HEK293T (cell line): Measurements from ENCODE around the gene LRRC18.

ENCODE experiments used
- CTCF ChIA-PET: fragments of 350-600 bp; formaldehyde crosslinking; extraction: SDS; loops from one replicate; lab custom pipeline; 2021; ENCODE audit warnings: antibody characterized with exemption, inconsistent platforms; lab: Yijun Ruan, JAX
- POLR2A ChIA-PET: fragments of 350-600 bp; formaldehyde crosslinking; extraction: SDS; loops from one replicate; lab custom pipeline; 2020; ENCODE audit warnings: antibody characterized with exemption, inconsistent platforms; lab: Yijun Ruan, JAX
- DNase-seq: peaks from one replicate; pipeline ENCODE4 v3.0.0; 2012; ENCODE audit warnings: mixed read lengths; ENCODE audit errors: extremely low spot score
- ARNT ChIP-seq: fragments of 450-650 bp; IDR thresholded peaks from 2 replicates; pipeline ENCODE4 v1.6.1; 2017; ENCODE audit warnings: mild to moderate bottlenecking
- BHLHE40 ChIP-seq: fragments of 450-650 bp; IDR thresholded peaks from 2 replicates; pipeline ENCODE4 v1.6.1; 2016; ENCODE audit warnings: mild to moderate bottlenecking, moderate library complexity, borderline replicate concordance
- CTBP1 ChIP-seq: fragments of 450-650 bp; IDR thresholded peaks from 2 replicates; pipeline ENCODE4 v1.6.1; 2016; ENCODE audit warnings: borderline replicate concordance
- ELF4 ChIP-seq: fragments of 450-650 bp; IDR thresholded peaks from 2 replicates; pipeline ENCODE4 v1.6.1; 2017; ENCODE audit warnings: antibody characterized with exemption
- FOXA1 ChIP-seq: fragments of 450-650 bp; IDR thresholded peaks from 2 replicates; pipeline ENCODE4 v1.6.1; 2016; ENCODE audit warnings: mild to moderate bottlenecking
- FOXK2 ChIP-seq: fragments of 450-650 bp; IDR thresholded peaks from 2 replicates; pipeline ENCODE4 v1.6.1; 2016; ENCODE audit warnings: mild to moderate bottlenecking
- FOXM1 ChIP-seq: fragments of 450-650 bp; IDR thresholded peaks from 2 replicates; pipeline ENCODE4 v1.6.1; 2017; ENCODE audit warnings: mild to moderate bottlenecking, borderline replicate concordance
- HDGF ChIP-seq: fragments of 450-650 bp; IDR thresholded peaks from 2 replicates; pipeline ENCODE4 v1.6.1; 2017; ENCODE audit warnings: antibody characterized with exemption, borderline replicate concordance
- L3MBTL2 ChIP-seq: fragments of 450-650 bp; conservative IDR thresholded peaks from 2 replicates; pipeline ENCODE4 v1.6.1; 2016; ENCODE audit warnings: mild to moderate bottlenecking
- LEF1 ChIP-seq: fragments of 450-650 bp; IDR thresholded peaks from 2 replicates; pipeline ENCODE4 v1.6.1; 2017; ENCODE audit warnings: mild to moderate bottlenecking, borderline replicate concordance
- NFRKB ChIP-seq: fragments of 450-650 bp; IDR thresholded peaks from 2 replicates; pipeline ENCODE4 v1.6.1; 2016; ENCODE audit warnings: mild to moderate bottlenecking, moderate library complexity
- SP1 ChIP-seq: fragments of 450-650 bp; IDR thresholded peaks from 2 replicates; pipeline ENCODE4 v1.6.1; 2017
- SUZ12 ChIP-seq: fragments of 450-650 bp; IDR thresholded peaks from 2 replicates; pipeline ENCODE4 v1.6.1; 2016; ENCODE audit warnings: mild to moderate bottlenecking
- TARDBP ChIP-seq: fragments of 450-650 bp; IDR thresholded peaks from 2 replicates; pipeline ENCODE4 v1.6.1; 2016
- ZNF384 ChIP-seq: fragments of 450-650 bp; IDR thresholded peaks from 2 replicates; pipeline ENCODE4 v1.6.1; 2016
- TF ChIP-seq, protein P1 (sequence below): fragments of 450-650 bp; IDR thresholded peaks from 2 replicates; pipeline ENCODE4 v1.6.1; 2016

Gene LRRC18

DNA sequence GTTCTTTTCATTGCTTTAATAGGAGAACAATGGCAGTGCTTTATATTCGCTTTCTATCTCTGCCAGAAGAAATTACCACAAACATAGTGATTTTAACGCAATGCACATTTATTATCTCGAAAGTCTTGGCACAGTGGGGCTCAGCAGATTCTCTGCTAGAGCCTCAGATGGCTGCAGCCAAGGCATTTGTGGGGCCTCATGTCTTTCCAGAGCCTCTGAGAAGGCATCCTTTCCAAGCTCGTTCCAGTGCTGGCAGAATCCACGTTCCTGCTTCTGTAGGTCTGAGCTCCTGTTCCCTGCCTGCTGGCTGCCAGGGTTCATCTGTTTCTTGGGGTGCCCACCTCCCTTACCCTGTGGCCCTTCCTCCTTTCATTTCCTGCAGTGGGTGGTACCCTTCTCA is 60.2 kb downstream of the LRRC18 start:
- ChIA-PET POLR2A (no interaction called here), CTCF (no interaction called here)
- DNase-seq, result no peak
- TF ChIP-seq ARNT, result no peak
- no peak for TF ChIP-seq FOXA1
- TF ChIP-seq BHLHE40, result no peak
- no peak for TF ChIP-seq NFRKB
- no peak for TF ChIP-seq ZNF384
- no peak for TF ChIP-seq HDGF
- no peak for TF ChIP-seq SP1
- TF ChIP-seq, protein P1, sequence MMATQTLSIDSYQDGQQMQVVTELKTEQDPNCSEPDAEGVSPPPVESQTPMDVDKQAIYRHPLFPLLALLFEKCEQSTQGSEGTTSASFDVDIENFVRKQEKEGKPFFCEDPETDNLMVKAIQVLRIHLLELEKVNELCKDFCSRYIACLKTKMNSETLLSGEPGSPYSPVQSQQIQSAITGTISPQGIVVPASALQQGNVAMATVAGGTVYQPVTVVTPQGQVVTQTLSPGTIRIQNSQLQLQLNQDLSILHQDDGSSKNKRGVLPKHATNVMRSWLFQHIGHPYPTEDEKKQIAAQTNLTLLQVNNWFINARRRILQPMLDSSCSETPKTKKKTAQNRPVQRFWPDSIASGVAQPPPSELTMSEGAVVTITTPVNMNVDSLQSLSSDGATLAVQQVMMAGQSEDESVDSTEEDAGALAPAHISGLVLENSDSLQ, result no peak
- TF ChIP-seq ELF4, result no peak
- no peak for TF ChIP-seq L3MBTL2
- no peak for TF ChIP-seq TARDBP
- TF ChIP-seq FOXM1, result no peak
- TF ChIP-seq FOXK2, result no peak
- no peak for TF ChIP-seq CTBP1
- TF ChIP-seq SUZ12, result no peak
- TF ChIP-seq LEF1, result no peak

DNA sequence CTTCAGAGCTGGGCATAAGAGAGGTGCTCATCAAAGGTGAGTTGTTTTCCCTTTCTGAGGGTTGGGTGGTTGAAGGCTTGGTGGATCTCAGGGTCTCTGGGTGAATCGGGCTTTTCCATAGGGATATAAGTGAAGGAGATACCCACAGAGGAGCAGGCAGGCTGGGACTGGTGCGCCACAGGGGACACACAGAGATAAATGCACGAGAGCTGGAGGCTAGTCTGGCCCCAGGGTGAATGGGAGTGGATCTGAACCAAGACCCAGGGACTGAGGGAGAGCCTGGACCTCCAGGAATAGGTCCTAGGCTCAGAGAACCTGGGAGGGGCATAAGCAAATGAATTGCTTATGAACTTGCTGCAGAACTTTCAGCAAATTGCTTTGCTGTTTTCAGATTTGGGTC is 61.5 kb downstream of the LRRC18 start:
- DNase-seq, result no peak
- POLR2A ChIA-PET, result no interaction called here
- TF ChIP-seq FOXA1 (no peak), SUZ12 (no peak), L3MBTL2 (no peak), FOXK2 (no peak), HDGF (no peak), LEF1 (no peak), CTBP1 (no peak), TARDBP (no peak), FOXM1 (no peak), ZNF384 (no peak), SP1 (no peak), NFRKB (no peak), BHLHE40 (no peak), ELF4 (no peak), ARNT (no peak)
- TF ChIP-seq, protein P1, result no peak
- CTCF ChIA-PET, result no interaction called here

DNA sequence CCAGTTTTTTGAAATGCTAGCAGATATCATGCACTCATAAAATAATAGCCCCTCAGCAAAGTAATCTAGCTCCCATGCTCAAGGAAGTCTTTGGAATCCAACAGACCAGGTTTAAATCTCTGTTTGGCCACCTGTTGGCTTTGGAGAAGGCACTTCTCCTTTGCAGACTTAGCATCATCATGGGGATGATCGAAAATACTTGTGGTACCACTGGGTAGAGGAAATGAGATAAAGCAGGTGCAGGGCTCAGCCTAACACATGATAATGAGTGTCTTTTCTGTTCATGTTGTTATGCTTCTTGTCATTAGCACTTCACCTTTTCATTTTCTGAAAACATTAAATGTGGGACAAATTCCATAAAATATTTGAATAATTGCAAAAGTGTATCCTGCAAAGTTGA is 67.4 kb downstream of the LRRC18 start:
- ChIA-PET CTCF (no interaction called here), POLR2A (no interaction called here)
- DNase-seq, result no peak
- TF ChIP-seq HDGF (no peak), FOXK2 (no peak), NFRKB (no peak), TARDBP (no peak), CTBP1 (no peak), L3MBTL2 (no peak), SP1 (no peak), ZNF384 (no peak), ELF4 (no peak), FOXM1 (no peak), FOXA1 (no peak), BHLHE40 (no peak)
- TF ChIP-seq, protein P1, result no peak
